Hepatocyte (in vitro differentiated cells): ENCODE data around the gene PSPH.

ENCODE experiments used
- EZH2 ChIP-seq: fragments of 200-600 bp; sonication (generic); IDR thresholded peaks from 2 replicates; pipeline ENCODE4 v1.6.1; 2016; ENCODE audit warnings: antibody characterized with exemption, mild to moderate bottlenecking, borderline replicate concordance
- TF ChIP-seq, protein P1 (sequence below): fragments of 200-600 bp; sonication (generic); IDR thresholded peaks from 2 replicates; pipeline ENCODE4 v1.5.1; 2016; ENCODE audit warnings: antibody characterized with exemption, mild to moderate bottlenecking; ENCODE audit not compliant: poor library complexity

DNA sequence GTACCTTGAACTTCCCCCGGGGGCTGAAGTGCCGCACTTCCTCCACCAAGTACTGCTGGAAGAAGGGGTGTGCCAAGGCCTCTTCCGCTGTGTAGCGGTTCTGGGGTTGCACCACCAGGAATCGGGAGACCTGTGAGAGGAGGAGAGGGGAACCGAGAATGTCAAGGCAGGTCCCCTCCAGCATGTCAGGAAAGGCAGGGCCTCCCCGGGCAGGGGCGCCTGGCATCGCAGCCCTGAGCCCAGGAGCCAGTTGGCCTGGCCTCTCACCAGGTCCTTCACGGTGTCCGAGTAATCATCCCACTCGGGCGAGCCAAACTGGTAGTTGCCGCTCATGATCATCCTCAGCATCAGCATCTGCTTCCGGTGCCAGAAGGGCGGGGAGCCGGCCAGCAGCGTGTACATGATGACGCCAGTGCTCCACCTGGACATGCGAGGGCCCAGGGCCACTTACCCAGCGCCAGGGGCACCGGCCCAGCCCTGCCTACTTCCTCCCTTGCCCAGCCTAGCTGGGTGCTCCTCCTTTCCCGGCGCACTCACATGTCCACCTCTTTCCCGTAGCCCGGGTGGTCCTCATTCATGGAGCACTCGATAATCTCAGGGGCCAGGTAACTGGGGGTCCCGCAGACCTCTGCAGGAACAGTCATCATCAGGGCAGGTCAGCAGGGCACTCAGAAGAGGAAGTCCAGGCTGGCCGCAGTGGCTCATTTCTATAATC lies 30.5 kb upstream of the PSPH start:
- TF ChIP-seq, protein P1, sequence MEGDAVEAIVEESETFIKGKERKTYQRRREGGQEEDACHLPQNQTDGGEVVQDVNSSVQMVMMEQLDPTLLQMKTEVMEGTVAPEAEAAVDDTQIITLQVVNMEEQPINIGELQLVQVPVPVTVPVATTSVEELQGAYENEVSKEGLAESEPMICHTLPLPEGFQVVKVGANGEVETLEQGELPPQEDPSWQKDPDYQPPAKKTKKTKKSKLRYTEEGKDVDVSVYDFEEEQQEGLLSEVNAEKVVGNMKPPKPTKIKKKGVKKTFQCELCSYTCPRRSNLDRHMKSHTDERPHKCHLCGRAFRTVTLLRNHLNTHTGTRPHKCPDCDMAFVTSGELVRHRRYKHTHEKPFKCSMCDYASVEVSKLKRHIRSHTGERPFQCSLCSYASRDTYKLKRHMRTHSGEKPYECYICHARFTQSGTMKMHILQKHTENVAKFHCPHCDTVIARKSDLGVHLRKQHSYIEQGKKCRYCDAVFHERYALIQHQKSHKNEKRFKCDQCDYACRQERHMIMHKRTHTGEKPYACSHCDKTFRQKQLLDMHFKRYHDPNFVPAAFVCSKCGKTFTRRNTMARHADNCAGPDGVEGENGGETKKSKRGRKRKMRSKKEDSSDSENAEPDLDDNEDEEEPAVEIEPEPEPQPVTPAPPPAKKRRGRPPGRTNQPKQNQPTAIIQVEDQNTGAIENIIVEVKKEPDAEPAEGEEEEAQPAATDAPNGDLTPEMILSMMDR = no peak
- TF ChIP-seq EZH2 = no peak
